Loucy (cell line): ENCODE measurements around the gene UBFD1.

ENCODE experiments used
- EZH2phosphoT487 ChIP-seq: fragments of 200-600 bp; IDR thresholded peaks from 2 replicates; pipeline ENCODE4 v1.6.1; 2018; ENCODE audit warnings: antibody characterized with exemption, mild to moderate bottlenecking, moderate library complexity, borderline replicate concordance
- TF ChIP-seq, protein P1 (sequence below): fragments of 200-600 bp; sonication (generic); conservative IDR thresholded peaks from 2 replicates; pipeline ENCODE4 v1.5.1; 2014; ENCODE audit warnings: mild to moderate bottlenecking, antibody characterized with exemption, low read length

DNA sequence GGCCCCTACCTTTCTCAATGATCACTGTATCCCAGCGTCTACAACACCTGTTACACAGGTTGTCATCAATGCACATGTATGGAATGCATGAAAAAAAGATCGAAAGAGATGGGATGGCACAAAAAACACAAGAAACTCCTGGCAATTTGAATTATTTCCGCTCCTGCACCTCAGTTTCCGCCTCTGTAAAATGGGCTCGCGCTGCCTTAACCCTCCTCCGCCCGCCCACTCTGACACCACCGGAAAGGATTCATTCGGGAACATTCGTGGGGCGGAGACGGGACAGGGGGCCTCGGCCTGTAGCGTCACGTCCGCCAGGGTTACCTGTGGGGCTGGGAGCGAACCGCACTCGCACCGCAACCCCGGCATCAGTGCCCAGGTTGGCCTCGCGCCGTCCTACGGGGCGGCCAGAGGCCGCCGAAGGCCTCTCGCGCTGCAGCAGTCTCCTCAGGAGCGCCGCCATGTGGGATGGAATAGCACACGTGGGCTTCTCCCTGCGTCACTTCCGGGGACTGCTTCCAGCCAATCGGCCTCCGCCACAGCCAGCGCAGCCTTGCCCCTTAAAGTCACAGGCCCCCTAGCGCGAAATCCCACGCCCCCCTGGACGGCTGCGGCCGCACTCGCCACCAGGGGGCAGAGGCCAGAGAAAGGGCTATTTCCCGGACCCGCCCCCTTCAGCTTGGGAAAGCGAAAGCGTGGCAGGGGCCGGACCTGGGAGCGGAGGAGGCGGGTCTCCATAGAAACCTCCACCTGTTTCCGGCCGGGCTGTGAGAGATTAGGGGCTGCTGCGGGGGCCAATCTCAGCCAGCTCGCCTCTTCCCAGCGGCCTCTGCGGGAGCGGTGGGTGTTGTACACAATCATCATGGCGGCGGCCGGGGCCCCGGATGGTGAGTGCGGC is at the start of gene UBFD1, which contains the start of gene EARS2:
- no peak for TF ChIP-seq EZH2phosphoT487
- TF ChIP-seq, protein P1, sequence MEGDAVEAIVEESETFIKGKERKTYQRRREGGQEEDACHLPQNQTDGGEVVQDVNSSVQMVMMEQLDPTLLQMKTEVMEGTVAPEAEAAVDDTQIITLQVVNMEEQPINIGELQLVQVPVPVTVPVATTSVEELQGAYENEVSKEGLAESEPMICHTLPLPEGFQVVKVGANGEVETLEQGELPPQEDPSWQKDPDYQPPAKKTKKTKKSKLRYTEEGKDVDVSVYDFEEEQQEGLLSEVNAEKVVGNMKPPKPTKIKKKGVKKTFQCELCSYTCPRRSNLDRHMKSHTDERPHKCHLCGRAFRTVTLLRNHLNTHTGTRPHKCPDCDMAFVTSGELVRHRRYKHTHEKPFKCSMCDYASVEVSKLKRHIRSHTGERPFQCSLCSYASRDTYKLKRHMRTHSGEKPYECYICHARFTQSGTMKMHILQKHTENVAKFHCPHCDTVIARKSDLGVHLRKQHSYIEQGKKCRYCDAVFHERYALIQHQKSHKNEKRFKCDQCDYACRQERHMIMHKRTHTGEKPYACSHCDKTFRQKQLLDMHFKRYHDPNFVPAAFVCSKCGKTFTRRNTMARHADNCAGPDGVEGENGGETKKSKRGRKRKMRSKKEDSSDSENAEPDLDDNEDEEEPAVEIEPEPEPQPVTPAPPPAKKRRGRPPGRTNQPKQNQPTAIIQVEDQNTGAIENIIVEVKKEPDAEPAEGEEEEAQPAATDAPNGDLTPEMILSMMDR, result peak; percentile 83
